ENCODE measurements around the gene HSBP1L1.

DNA sequence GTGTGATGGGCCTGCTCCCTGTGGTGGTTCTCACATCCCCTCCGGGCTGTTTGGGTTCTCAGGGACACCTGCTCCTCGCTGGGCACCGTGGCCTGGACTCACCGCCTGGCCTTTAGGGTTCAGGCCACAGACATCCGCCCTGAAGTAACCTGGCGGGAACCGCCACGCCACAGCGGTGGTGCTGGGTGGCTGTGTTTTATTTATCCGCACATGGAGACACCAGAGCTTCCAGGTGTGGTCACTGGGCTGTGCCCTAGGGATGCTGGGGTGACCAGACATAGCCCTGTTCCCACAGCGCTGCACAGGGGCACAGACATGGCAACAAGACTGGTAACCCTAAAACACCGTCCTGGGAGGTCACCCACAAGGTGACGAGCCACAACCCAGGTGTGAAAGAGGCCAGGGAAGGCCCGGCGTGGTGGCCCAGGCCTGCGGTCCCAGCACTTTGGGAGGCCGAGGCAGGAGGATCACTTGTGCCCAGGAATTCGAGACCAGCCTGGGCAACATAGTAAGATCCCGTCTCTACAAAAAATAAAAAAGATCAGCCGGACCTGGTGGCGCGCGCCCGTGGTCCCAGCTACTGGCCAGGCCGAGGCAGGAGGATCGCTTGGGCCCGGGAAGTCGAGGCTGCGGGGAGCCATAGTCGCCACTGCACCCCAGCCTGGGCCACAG is 649 bp upstream of the HSBP1L1 start:
- TF ChIP-seq, protein P1, sequence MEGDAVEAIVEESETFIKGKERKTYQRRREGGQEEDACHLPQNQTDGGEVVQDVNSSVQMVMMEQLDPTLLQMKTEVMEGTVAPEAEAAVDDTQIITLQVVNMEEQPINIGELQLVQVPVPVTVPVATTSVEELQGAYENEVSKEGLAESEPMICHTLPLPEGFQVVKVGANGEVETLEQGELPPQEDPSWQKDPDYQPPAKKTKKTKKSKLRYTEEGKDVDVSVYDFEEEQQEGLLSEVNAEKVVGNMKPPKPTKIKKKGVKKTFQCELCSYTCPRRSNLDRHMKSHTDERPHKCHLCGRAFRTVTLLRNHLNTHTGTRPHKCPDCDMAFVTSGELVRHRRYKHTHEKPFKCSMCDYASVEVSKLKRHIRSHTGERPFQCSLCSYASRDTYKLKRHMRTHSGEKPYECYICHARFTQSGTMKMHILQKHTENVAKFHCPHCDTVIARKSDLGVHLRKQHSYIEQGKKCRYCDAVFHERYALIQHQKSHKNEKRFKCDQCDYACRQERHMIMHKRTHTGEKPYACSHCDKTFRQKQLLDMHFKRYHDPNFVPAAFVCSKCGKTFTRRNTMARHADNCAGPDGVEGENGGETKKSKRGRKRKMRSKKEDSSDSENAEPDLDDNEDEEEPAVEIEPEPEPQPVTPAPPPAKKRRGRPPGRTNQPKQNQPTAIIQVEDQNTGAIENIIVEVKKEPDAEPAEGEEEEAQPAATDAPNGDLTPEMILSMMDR (IDR thresholded peaks at IDR 0.05) = no peak
- no peak for TF ChIP-seq POLR2A (IDR thresholded peaks at IDR 0.05)
- TF ChIP-seq POLR2AphosphoS5 (IDR thresholded peaks at IDR 0.05) = no peak
- TF ChIP-seq EP300 (IDR thresholded peaks at IDR 0.05) = no peak

All from upper lobe of left lung (tissue), 4 donors.